ENCODE measurements around the gene RICTOR. TPM values are rescaled to one million over a fixed set of nuclear protein-coding genes. Genes with fewer than 3 reads are reported as not detected.
A peak's percentile ranks its signal among the peaks of the same experiment; 100 is the strongest.

RICTOR gene
- total and polyA plus RNA-seq, 9 of the 15 experiments (the other 6 are each of a cell fraction or from before 2014, with no cell fraction given): 13.9 to 46.6 (median 22.6) TPM

- TF ChIP-seq SRSF9 (IDR thresholded peaks at IDR 0.05; ENCODE audit: borderline replicate concordance, low read depth, low read length) (no peak), ZNF354B (CRISPR knock-in tag; IDR thresholded peaks at IDR 0.05) (no peak), GATAD2B (IDR thresholded peaks at IDR 0.05; ENCODE audit: borderline replicate concordance) (peak; percentile 37; the same call in 1 of the 2 replicates), MYBL2 (IDR thresholded peaks at IDR 0.05; ENCODE audit: low read depth) (no peak), MYBL2 (CRISPR knock-in tag; IDR thresholded peaks at IDR 0.05; ENCODE audit: borderline replicate concordance) (no peak; the same call in 1 of the 2 replicates), BDP1 (IDR thresholded peaks at IDR 0.05; ENCODE audit: insufficient read depth, insufficient read length) (no peak), GMEB1 (CRISPR knock-in tag; IDR thresholded peaks at IDR 0.05) (0 out of 2 replicates have a peak, but pooled peaks have one; percentile 4), SREBF1 (IDR thresholded peaks at IDR 0.05; ENCODE audit: borderline replicate concordance, low read depth, low read length) (no peak), HMGXB4 (CRISPR knock-in tag; IDR thresholded peaks at IDR 0.05) (0 out of 2 replicates have a peak, but pooled peaks have one; percentile 74), PPARD (CRISPR knock-in tag; IDR thresholded peaks at IDR 0.05) (no peak), E2F3 (CRISPR knock-in tag; IDR thresholded peaks at IDR 0.05) (no peak), ZNF407 (IDR thresholded peaks at IDR 0.05; ENCODE audit: low read depth) (no peak), HINFP (tag; conservative IDR thresholded peaks at IDR 0.05; ENCODE audit: low read depth) (no peak), XRCC5 (IDR thresholded peaks at IDR 0.05; ENCODE audit: low read depth, low read length) (0 out of 2 replicates have a peak, but pooled peaks have one; percentile 44)
Measured at GRCh38 chr5:39074017-39074814, at the start of gene RICTOR (continued).
